GM12878 (cell line): ENCODE results near the gene PSORS1C1.

Experiments used
- CBX3 ChIP-seq: fragments of 200-600 bp; sonication (generic); IDR thresholded peaks from 2 replicates; pipeline ENCODE4 v1.6.1; 2016; ENCODE audit warnings: low read depth, borderline replicate concordance
- POLR2A ChIP-seq: IDR thresholded peaks from 2 replicates; pipeline ENCODE4 v1.6.1; 2011; ENCODE audit warnings: low read depth, mild to moderate bottlenecking, low read length
- POLR2AphosphoS5 ChIP-seq: IDR thresholded peaks from 2 replicates; pipeline ENCODE4 v1.6.1; 2011; ENCODE audit warnings: mild to moderate bottlenecking, low read length, inconsistent platforms
- SRF ChIP-seq, 2 experiments: IDR thresholded peaks; 2 replicates each; pipeline ENCODE4 v1.6.1; 2011; ENCODE audit warnings: low read depth in 2 of 2, low read length in 2 of 2, mild to moderate bottlenecking in 1 of 2, moderate library complexity in 1 of 2
- SUZ12 ChIP-seq: fragments of 200-600 bp; sonication (generic); IDR thresholded peaks from one replicate; pipeline ENCODE4 v1.6.1; 2018; ENCODE audit warnings: antibody characterized with exemption, mild to moderate bottlenecking; ENCODE audit not compliant: unreplicated experiment
- TF ChIP-seq, protein P1 (sequence below), 3 experiments: IDR thresholded peaks in 2 of 3; conservative IDR thresholded peaks in 1 of 3; 2 replicates each; pipeline ENCODE4 v1.5.1; 2011; ENCODE audit warnings: low read depth in 3 of 3, low read length in 3 of 3, mild to moderate bottlenecking in 3 of 3, control low read depth in 2 of 3, moderate library complexity in 2 of 3, inconsistent platforms in 1 of 3, mixed read lengths in 1 of 3; ENCODE audit not compliant: control insufficient read depth in 2 of 3, insufficient read depth in 1 of 3; ENCODE audit errors: extremely low read depth in 1 of 3
- TF ChIP-seq, protein P2 (sequence below): IDR thresholded peaks from 2 replicates; pipeline ENCODE4 v1.6.1; 2012; ENCODE audit warnings: low read depth, low read length, improper control_type of control experiment

DNA sequence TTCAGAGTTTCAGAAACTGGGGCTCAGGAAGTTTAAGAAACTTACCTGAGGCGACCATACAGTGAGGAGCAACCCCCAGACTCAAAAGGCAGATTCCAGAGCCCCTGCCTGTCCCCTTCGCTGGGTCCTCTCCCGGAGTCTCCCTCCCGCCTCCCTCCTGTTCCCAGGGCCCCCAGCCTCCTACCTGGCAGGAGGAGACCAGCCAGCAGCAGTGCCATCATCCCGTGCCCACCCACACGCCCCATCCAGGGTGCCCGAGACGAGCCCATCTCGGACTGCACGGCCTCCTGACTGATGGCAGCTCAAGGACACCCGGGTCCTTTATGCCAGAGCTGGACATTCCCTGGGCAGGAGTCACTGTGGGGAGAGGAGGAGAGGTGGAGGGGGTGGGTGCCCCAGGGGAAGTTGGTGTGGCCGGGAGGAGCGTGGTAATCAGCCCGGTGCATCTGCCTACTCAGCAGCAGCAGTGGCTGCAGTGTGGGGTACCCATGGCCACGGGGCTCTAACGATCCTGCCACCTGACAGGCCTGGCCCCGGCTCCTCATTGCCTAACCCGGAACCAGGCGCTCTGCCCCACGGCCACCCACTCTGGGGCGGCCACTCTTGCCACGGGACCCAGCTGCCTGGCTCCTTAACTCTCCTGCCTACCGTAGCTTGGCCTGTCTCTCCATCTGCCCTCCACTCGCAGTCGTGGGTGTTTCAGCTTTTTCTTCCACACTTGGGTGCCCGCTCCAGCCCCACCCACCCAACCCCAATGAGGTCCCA lies 5.7 kb downstream of the PSORS1C1 start, which contains the start of gene CDSN:
- TF ChIP-seq CBX3, result no peak
- TF ChIP-seq, protein P1, sequence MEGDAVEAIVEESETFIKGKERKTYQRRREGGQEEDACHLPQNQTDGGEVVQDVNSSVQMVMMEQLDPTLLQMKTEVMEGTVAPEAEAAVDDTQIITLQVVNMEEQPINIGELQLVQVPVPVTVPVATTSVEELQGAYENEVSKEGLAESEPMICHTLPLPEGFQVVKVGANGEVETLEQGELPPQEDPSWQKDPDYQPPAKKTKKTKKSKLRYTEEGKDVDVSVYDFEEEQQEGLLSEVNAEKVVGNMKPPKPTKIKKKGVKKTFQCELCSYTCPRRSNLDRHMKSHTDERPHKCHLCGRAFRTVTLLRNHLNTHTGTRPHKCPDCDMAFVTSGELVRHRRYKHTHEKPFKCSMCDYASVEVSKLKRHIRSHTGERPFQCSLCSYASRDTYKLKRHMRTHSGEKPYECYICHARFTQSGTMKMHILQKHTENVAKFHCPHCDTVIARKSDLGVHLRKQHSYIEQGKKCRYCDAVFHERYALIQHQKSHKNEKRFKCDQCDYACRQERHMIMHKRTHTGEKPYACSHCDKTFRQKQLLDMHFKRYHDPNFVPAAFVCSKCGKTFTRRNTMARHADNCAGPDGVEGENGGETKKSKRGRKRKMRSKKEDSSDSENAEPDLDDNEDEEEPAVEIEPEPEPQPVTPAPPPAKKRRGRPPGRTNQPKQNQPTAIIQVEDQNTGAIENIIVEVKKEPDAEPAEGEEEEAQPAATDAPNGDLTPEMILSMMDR (IDR thresholded peaks at IDR 0.05 in 2 of 3, conservative IDR thresholded peaks at IDR 0.05 in 1 of 3; ENCODE audit: control insufficient read depth in 2 of 3, extremely low read depth in 1 of 3, insufficient read depth in 1 of 3, low read depth in 3 of 3, low read length in 3 of 3), result no peak
- TF ChIP-seq POLR2AphosphoS5, result no peak
- no peak for TF ChIP-seq SUZ12
- TF ChIP-seq, protein P2, sequence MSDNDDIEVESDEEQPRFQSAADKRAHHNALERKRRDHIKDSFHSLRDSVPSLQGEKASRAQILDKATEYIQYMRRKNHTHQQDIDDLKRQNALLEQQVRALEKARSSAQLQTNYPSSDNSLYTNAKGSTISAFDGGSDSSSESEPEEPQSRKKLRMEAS, result no peak
- TF ChIP-seq SRF (IDR thresholded peaks at IDR 0.05; ENCODE audit: low read depth in 2 of 2, low read length in 2 of 2), result no peak
- no peak for TF ChIP-seq POLR2A
